ENCODE data around the gene KRIT1. TPM values are rescaled to one million over a fixed set of nuclear protein-coding genes. Genes with fewer than 3 reads are reported as not detected.

The KRIT1 gene
- total RNA-seq, 4 donors from 2014 or later: 28.7 to 47.6 (median 32.5) TPM

- H3K4me1 ChIP-seq: no peaks in the 10 kb centered on the region
- TF ChIP-seq CTCF (IDR thresholded peaks at IDR 0.05 in 4 of 5, conservative IDR thresholded peaks at IDR 0.05 in 1 of 5) (no peak), POLR2A (IDR thresholded peaks at IDR 0.05) (no peak)
- no peaks in the 10 kb centered on the region for H3K9me3 ChIP-seq
- H3K36me3 ChIP-seq: no peaks in the 10 kb centered on the region
- in situ Hi-C loops (cut with MboI; ENCODE audit: low sequenced_read_pairs in 4 of 4) (no loop called here), intact Hi-C loops (cut with DNase I; ENCODE audit: low total_unique reads) (no loop called here)
- H3K27me3 ChIP-seq: no peaks in the 10 kb centered on the region
- no peak overlapping the region for H3K27ac ChIP-seq
- no peak for ATAC-seq
- no peak overlapping the region for H3K4me3 ChIP-seq
- DNase-seq: no peak
These were observed 86.8 kb downstream of the KRIT1 start for GRCh38 chr7:92158660-92159575.

- ATAC-seq (no peak), DNase-seq (no peak)
- in situ Hi-C loops (cut with MboI; ENCODE audit: low sequenced_read_pairs in 4 of 4): no loop called here
These were observed 88.7 kb downstream of the KRIT1 start for GRCh38 chr7:92156990-92157389.

GRCh38 chr7:92155108-92155739 lies 90.5 kb downstream of the KRIT1 start:
- no peaks in the 10 kb centered on the region for H3K27me3 ChIP-seq
- no peak overlapping the region for H3K27ac ChIP-seq
- no peaks in the 10 kb centered on the region for H3K36me3 ChIP-seq
- intact Hi-C loops (cut with DNase I; ENCODE audit: low total_unique reads) (no loop called here), in situ Hi-C loops (cut with MboI; ENCODE audit: low sequenced_read_pairs in 4 of 4) (no loop called here)
- no peaks in the 10 kb centered on the region for H3K9me3 ChIP-seq
- H3K4me1 ChIP-seq: no peaks in the 10 kb centered on the region
- H3K4me3 ChIP-seq: no peak overlapping the region
- ATAC-seq (no peak), DNase-seq (no peak)
- TF ChIP-seq POLR2A (IDR thresholded peaks at IDR 0.05): no peak
- TF ChIP-seq CTCF (IDR thresholded peaks at IDR 0.05 in 4 of 5, conservative IDR thresholded peaks at IDR 0.05 in 1 of 5): no peak

More at GRCh38 chr7:92156990-92157389, 88.7 kb downstream of the KRIT1 start:
- Histone ChIP-seq H3K27ac (no peak overlapping the region), H3K4me1 (no peaks in the 10 kb centered on the region), H3K27me3 (no peaks in the 10 kb centered on the region), H3K4me3 (no peak overlapping the region), H3K9me3 (no peaks in the 10 kb centered on the region), H3K36me3 (no peaks in the 10 kb centered on the region)
- intact Hi-C loops (cut with DNase I; ENCODE audit: low total_unique reads): no loop called here
- TF ChIP-seq POLR2A (IDR thresholded peaks at IDR 0.05): no peak
- TF ChIP-seq CTCF (IDR thresholded peaks at IDR 0.05 in 4 of 5, conservative IDR thresholded peaks at IDR 0.05 in 1 of 5): no peak

GRCh38 chr7:92150450-92151017 lies 95.2 kb downstream of the KRIT1 start:
- intact Hi-C loops (cut with DNase I; ENCODE audit: low total_unique reads): no loop called here
- H3K36me3 ChIP-seq: no peaks in the 10 kb centered on the region
- no peak for TF ChIP-seq POLR2A (IDR thresholded peaks at IDR 0.05)
- no peak for TF ChIP-seq CTCF (IDR thresholded peaks at IDR 0.05 in 4 of 5, conservative IDR thresholded peaks at IDR 0.05 in 1 of 5)
- H3K4me1 ChIP-seq: no peaks in the 10 kb centered on the region
- no peaks in the 10 kb centered on the region for H3K9me3 ChIP-seq
- DNase-seq (no peak), ATAC-seq (no peak)
- in situ Hi-C loops (cut with MboI; ENCODE audit: low sequenced_read_pairs in 4 of 4): no loop called here
- H3K27ac ChIP-seq: no peak overlapping the region
- H3K27me3 ChIP-seq: no peaks in the 10 kb centered on the region
- H3K4me3 ChIP-seq: no peak overlapping the region
